HG03342 (cell line): ENCODE results near the gene VAV3.
"Not testable (repeated sequence)": the region's sequence is repeated elsewhere in the genome, so short reads cannot be mapped to it uniquely, and the experiment has no call there.

ENCODE experiments used
- ATAC-seq: cut with Tn5 transposase; IDR thresholded peaks from one replicate; pipeline ENCODE4 v1.9.1; 2021; ENCODE audit warnings: mild to moderate bottlenecking, moderate library complexity; ENCODE audit not compliant: unreplicated experiment

The VAV3 gene

GRCh38 chr1:107894605-107895004 lies 70.4 kb downstream of the VAV3 start:
- no peak for ATAC-seq

GRCh38 chr1:107893350-107893749 lies 71.6 kb downstream of the VAV3 start:
- not testable (repeated sequence) for ATAC-seq

DNA sequence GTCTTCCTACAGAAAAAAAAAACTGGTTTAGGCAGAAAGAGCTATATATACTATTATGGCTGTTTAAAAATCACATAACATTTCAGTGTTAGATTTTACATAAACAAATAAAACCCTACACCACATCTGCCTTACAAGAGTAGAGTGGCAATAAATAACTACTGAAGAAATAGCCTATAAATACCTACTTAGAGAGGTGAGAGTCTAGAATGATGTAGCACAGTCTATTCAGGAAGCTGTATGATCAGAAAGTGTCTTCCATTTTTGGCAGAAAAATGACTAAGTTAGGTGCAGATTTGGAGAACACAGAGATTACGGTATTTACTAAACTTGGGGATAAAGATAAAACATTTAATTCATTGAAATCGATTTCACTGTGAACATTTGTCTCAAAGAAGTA lies 75.5 kb downstream of the VAV3 start:
- ATAC-seq = no peak

- ATAC-seq = no peak
These were observed 81.4 kb downstream of the VAV3 start for GRCh38 chr1:107883562-107883961.

GRCh38 chr1:107879927-107880326 lies 85.1 kb downstream of the VAV3 start:
- no peak for ATAC-seq

GRCh38 chr1:107879346-107879745 lies 85.6 kb downstream of the VAV3 start:
- no peak for ATAC-seq

DNA sequence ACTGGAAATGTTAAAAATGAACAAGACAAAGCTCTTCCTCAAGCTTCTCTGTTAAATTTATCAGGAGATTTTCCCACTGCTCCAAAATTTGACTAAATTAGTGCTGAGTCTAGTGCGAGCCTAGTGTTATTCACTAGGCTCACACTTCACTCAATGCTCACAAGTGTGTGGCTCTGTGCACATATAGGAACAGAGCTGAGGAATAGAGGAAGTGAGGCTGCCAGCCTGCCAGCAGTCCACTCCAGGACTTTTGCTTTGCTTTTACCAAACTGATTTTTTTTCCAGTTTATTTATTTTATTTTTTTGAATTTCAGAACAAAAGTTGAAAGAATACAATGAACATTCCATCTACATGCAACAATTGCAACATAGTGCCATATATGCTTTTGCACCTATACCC lies 87.2 kb downstream of the VAV3 start:
- ATAC-seq = no peak

DNA sequence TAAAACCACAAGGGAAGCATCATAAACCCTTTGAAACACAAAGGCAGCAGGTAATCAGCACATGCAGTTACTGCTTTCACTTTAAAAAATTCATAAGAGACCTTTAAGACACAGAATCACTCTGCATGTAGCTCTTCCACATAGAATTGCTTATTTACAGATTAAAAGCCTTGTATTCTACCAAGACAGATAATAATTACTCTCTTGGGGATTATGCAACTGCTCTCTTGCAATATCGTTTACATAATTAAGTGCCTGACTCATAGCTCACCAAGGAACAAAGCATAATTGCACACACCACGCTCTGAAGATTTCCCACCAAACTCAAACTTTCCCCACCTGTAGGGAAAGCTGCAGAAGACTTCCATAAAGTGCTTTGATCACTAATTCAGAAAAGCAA lies 87.9 kb downstream of the VAV3 start:
- ATAC-seq = no peak

- ATAC-seq = no peak
These were observed 89.3 kb downstream of the VAV3 start for GRCh38 chr1:107875689-107876088.

DNA sequence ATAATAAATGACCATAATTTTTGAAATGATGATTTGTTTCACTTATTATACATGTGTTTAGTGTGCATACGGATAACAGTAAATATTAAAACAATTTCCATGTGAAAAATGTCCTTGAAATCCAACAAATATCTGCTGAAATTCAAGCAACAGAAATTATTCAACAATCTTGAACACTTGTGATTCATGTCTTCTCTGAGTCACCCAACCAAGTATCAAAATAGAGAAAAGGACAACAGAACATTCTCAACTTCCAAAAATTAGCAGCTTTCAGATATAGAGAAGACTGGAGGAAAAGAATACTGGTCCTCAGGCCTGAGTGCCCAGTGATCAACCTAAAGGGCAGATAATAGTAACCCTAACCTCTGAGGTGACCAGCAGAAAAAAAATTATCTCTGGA lies 90.8 kb downstream of the VAV3 start:
- no peak for ATAC-seq

- ATAC-seq = no peak
These were observed 93.1 kb downstream of the VAV3 start for GRCh38 chr1:107871687-107872395.

GRCh38 chr1:107871259-107871658 lies 93.7 kb downstream of the VAV3 start:
- no peak for ATAC-seq

DNA sequence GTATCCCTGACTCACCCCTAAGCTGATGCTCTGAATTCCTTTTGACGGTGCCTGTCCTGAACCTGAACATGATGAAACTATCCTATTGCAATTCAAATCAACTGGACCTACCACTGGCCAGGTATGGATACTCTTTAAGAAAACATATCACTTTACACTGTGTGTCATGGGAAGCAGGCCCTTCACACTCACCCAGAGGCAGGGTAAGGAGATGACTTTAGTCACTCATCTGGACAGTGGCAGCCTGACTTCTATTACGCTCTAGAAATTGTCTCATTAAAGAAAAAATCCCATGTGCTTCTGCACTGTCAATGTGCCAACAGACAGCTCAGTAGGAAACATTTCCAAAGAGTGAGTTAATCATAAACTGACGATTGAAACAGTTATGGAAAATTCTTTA lies 94.3 kb downstream of the VAV3 start:
- ATAC-seq = no peak

GRCh38 chr1:107867897-107868296 lies 97.1 kb downstream of the VAV3 start:
- ATAC-seq = no peak

- ATAC-seq = no peak
These were observed 97.6 kb downstream of the VAV3 start for GRCh38 chr1:107867422-107867821.

DNA sequence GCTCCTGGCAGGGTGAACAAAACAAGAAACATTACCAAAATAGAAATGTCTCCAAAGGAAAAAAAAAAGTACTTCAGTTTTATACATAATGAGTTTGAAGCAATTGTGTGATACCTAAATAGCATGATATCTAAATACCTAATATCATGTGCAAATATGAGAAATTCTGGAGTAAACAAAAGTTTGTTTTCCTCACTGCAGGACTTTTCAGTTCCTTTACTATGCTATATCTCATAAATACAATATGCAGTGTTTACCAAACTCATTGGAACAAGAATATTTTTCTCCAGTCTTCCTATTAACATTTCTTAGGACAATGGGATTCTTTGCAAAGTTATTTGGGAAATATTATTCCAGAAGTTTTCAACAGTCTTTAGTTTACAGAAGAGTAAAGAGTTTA lies 98.1 kb downstream of the VAV3 start:
- no peak for ATAC-seq

- no peak for ATAC-seq
These were observed 99.4 kb downstream of the VAV3 start for GRCh38 chr1:107865627-107866026.

DNA sequence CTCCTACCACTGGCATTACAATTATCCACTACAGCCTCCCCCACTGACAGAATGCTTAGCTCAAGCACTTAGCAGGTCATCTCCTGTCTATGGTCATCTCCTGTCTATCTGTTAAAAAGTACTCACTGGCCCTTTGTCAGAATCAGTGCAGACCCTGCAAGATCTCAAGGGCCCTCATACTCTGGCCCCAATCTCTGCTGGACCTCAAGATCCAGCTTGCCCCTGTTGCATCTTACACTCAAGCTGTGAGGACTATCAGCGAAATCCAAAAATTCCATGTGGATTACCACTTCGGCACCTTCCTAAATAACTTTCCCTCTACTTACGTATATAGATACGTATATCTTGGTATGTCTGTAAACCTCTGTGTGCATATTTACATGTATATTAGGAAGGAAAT lies 101.6 kb downstream of the VAV3 start:
- ATAC-seq = no peak

- ATAC-seq = no peak
These were observed 102.9 kb downstream of the VAV3 start for GRCh38 chr1:107862064-107862463.

- no peak for ATAC-seq
These were observed 106.7 kb downstream of the VAV3 start for GRCh38 chr1:107858323-107858722.

DNA sequence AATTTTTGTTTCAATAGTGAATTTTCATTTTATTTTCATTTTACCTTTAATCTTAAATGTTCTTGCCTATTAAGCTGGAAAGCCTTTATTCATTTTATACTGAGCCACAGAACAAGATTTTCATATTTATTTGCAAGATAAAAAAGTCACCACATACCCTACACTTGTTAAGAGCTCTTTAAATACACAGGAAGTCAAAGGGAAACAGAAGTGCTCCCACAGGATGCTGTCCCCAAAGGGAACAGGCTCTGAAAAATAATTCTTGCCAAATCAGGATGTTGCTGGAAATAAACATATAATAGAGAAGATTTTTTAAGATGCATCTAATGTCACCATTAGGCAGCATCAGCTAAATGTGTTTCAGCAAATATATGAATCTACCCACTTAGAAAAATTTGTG lies 113.6 kb downstream of the VAV3 start:
- ATAC-seq = no peak

DNA sequence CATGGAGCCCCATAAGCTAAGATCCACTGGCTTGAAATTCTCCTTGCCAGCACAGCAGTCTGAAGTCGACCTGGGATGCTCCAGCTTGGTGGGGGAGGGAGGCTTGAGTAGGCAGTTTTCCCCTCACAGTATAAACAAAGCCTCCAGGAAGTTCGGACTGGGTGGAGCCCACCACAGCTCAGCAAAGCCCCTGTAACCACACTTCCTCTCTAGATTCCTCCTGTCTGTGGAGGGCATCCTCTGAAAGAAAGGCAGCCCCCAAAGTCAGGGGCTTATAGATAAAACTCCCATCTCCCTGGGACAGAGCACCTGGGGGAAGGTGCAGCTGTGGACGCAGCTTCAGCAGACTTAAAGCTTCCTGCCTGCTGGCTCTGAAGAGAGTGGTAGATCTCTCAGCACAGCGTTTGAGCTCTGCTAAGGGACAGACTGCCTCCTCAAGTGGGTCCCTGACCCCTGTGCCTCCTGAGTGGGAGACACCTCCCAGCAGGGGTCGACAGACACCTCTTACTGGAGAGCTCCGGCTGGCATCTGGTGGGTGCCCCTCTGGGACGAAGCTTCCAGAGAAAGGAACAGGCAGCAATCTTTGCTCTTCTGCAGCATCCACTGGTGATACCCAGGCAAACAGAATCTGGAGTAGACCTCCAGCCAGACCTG lies 120.3 kb downstream of the VAV3 start:
- not testable (repeated sequence) for ATAC-seq

DNA sequence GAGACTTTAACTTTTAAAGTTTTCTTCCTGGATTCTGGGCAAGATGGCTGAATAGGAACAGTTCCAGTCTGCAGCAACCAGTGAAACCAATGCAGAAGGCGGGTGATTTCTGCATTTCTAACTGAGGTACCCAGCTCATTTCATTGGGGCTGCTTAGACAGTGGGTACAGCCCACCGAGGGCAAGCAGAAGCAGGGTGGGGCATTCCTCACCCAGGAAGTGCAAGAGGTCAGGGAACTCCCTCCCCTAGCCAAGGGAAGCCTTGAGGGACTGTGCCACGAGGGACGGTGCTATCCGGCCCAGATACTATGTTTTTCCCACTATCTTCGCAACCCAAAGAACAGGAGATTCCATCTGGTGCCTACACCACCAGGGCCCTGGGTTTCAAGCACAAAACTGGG lies 121.0 kb downstream of the VAV3 start:
- ATAC-seq = no peak
